Stomach smooth muscle (tissue), 2 donors: ENCODE results near the gene EXO1.
"Not testable (repeated sequence)": the region's sequence is repeated elsewhere in the genome, so short reads cannot be mapped to it uniquely, and the experiment has no call there.

Experiments used
- H3K27ac ChIP-seq: one replicate; pipeline ENCODE4 v1.7.0; 2013; ENCODE audit warnings: mild to moderate bottlenecking, low read length, inconsistent platforms
- H3K27me3 ChIP-seq, 2 donors: one replicate each; pipeline ENCODE4 v1.7.0; 2013; ENCODE audit warnings: low read length in 2 of 2; ENCODE audit not compliant: insufficient read depth in 2 of 2, control insufficient read depth in 1 of 2
- H3K36me3 ChIP-seq, 2 donors: one replicate each; pipeline ENCODE4 v1.7.0; 2013; ENCODE audit warnings: low read length in 2 of 2; ENCODE audit not compliant: control insufficient read depth in 2 of 2, insufficient read depth in 2 of 2
- H3K4me1 ChIP-seq: one replicate; pipeline ENCODE4 v1.7.0; 2013; ENCODE audit warnings: low read length; ENCODE audit not compliant: control insufficient read depth, insufficient read depth
- H3K4me3 ChIP-seq, 2 donors: one replicate each; pipeline ENCODE4 v1.7.0; 2013; ENCODE audit warnings: low read length in 2 of 2
- H3K9ac ChIP-seq, 2 donors: one replicate each; pipeline ENCODE4 v1.7.0; 2013; ENCODE audit warnings: low read length in 2 of 2, mild to moderate bottlenecking in 1 of 2
- H3K9me3 ChIP-seq, 2 donors: one replicate each; pipeline ENCODE4 v1.7.0; 2013; ENCODE audit warnings: low read length in 2 of 2; ENCODE audit not compliant: control insufficient read depth in 2 of 2
- donor health status: healthy.
- donor health status: Pancreatic carcinoma.

EXO1 gene

DNA sequence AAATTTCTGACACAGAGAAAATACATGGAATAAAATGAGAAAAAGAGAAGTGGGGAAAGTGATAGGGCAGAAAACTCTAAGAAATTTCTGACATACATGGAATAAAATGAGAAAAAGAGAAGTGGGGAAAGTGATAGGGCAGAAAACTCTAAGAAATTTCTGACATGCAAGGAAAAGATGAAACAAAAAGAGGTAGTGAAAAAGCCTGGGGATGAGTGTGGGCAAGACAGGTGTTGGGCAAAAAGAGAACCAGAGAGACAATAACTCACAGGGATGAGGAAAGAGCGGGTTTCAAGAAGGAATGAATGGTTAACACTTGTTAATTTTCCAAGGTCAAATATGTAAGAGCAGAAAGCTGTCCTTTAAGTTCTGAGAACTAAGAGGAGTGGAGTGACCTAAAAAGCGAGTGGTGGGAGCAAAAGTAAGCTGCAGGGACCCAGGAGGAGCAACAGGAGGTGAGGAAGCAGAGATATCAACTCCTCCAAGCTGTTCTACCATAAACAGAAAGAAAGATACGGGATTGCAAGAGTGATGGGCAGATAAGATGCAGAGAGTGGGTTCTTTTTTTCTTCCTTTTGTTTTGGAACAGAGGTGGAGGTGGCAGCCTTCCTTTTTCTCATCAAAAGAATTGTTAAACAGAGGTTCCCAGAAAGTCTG, 29.9 kb upstream of the EXO1 start:
- no peaks in the 10 kb centered on the region for H3K27me3 ChIP-seq
- H3K9ac ChIP-seq, result no peak overlapping the region
- no peaks in the 10 kb centered on the region for H3K9me3 ChIP-seq
- no peak overlapping the region for H3K4me3 ChIP-seq
- H3K4me1 ChIP-seq, result no peaks in the 10 kb centered on the region
- H3K27ac ChIP-seq, result no peak overlapping the region
- H3K36me3 ChIP-seq, result no peaks in the 10 kb centered on the region

DNA sequence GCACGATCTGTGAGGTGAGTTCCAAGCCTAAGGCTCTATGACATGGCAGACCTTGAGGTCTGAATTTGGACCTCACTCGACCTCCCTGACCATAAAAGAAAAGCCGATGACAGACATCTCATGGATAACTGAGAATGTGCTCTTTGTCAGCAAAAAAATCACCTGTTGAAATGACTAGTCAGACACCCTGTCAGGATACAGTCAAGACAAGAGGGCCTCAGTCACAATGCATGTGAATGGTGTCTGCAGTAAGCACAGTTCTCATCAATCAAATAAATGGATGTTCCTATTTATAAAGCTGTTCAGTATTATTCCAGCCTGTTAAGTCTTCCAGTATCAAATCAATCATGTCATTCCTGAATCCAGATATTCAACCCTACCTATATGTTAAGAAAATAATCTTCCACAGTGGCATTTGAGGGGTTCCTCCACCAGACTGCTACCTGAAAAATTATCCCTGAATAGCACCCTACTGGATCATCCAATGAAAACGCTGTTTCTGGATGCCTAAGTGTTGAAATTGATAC, 28.6 kb upstream of the EXO1 start:
- no peaks in the 10 kb centered on the region for H3K9me3 ChIP-seq
- H3K9ac ChIP-seq, result no peak overlapping the region
- no peak overlapping the region for H3K27ac ChIP-seq
- H3K27me3 ChIP-seq, result no peaks in the 10 kb centered on the region
- no peak overlapping the region for H3K4me3 ChIP-seq
- H3K36me3 ChIP-seq, result no peaks in the 10 kb centered on the region
- H3K4me1 ChIP-seq, result no peaks in the 10 kb centered on the region

DNA sequence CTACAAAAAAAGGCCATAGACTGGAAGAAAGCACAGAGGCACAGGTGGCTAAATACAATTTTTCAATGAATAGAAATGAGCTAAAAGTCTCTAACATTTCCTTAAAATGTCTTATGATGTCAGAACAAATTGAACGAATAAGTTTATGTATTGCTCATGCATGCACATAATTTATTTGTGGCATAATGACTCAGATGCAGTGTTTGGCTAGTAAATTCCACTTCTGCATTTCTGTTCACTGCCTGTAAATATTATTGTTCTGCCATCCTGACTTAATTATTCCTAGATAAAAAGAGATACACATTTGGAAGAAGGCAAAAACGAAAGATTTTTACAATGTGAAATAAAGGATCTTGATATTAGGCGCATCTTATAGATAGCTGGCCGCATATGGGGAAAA, 26.6 kb upstream of the EXO1 start:
- no peaks in the 10 kb centered on the region for H3K4me1 ChIP-seq
- H3K27ac ChIP-seq, result no peak overlapping the region
- no peak overlapping the region for H3K9ac ChIP-seq
- H3K4me3 ChIP-seq, result no peak overlapping the region
- no peaks in the 10 kb centered on the region for H3K27me3 ChIP-seq
- no peaks in the 10 kb centered on the region for H3K36me3 ChIP-seq
- H3K9me3 ChIP-seq, result no peaks in the 10 kb centered on the region

DNA sequence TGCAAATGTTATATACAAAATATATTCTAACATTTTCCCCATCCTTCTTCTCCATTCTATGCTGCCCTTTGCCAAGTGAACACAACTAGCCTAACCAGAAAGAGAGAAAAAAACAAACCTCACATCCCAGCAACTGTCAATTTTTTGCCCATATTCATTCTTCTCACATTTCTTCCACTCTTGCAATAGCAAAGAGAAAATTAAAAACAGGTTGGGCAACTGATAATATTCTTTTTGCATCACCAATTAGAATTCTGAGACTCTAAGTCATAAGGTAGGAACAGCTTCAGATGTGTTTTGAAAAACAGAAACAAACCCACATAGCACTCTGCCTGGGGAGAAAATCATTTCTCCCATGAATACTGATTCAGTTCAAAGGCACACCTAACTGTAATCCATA, 25.2 kb upstream of the EXO1 start:
- Histone ChIP-seq H3K27me3 (no peaks in the 10 kb centered on the region), H3K27ac (no peak overlapping the region), H3K4me1 (no peaks in the 10 kb centered on the region), H3K36me3 (no peaks in the 10 kb centered on the region), H3K9ac (no peak overlapping the region), H3K4me3 (no peak overlapping the region), H3K9me3 (no peaks in the 10 kb centered on the region)

DNA sequence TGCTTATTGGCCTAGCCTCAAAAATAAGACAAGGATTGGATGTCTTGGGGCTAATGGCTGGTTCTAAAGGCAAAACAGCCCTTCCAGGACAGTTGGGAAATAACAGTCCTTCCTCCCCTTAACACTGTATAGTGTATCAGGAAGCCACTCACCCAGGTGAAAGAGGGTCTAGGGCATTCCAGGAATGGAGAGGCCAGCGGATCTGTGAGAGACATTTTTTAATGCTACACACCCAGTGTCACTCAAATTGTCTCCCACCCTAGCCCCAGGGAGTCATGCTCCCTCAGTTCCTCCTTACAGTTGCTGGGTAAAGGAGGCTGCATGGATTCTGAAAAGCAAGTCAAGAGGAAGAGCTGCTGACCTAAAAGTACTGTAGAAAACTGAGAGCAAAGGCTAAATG, 24.1 kb upstream of the EXO1 start:
- H3K27ac ChIP-seq, result no peak overlapping the region

DNA sequence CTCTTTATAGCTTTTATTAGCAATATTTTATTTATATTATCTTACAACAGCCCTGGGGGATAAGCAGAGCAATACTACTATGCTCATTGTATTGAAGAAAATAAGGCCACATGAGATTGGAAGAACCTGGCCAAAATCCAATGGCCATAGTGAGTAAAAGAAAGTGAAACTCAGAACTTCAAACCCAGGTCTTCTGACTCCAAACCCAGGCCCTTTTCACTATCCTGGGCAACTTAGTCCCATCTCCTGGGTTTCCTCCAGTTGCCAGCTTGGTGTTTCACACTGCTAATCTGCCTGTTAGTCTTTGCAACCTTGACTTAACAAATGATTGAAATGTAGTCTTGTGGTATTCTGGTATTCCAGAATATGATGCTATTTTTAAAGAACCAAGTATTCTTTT, 22.4 kb upstream of the EXO1 start:
- Histone ChIP-seq H3K9me3 (no peaks in the 10 kb centered on the region), H3K27me3 (no peaks in the 10 kb centered on the region), H3K4me3 (no peak overlapping the region), H3K4me1 (no peaks in the 10 kb centered on the region), H3K27ac (no peak overlapping the region), H3K36me3 (no peaks in the 10 kb centered on the region), H3K9ac (no peak overlapping the region)

More for the DNA sequence above, 24.1 kb upstream of the EXO1 start:
- Histone ChIP-seq H3K36me3 (no peaks in the 10 kb centered on the region), H3K9me3 (no peaks in the 10 kb centered on the region), H3K4me3 (no peak overlapping the region), H3K27me3 (no peaks in the 10 kb centered on the region), H3K9ac (no peak overlapping the region), H3K4me1 (no peaks in the 10 kb centered on the region)

DNA sequence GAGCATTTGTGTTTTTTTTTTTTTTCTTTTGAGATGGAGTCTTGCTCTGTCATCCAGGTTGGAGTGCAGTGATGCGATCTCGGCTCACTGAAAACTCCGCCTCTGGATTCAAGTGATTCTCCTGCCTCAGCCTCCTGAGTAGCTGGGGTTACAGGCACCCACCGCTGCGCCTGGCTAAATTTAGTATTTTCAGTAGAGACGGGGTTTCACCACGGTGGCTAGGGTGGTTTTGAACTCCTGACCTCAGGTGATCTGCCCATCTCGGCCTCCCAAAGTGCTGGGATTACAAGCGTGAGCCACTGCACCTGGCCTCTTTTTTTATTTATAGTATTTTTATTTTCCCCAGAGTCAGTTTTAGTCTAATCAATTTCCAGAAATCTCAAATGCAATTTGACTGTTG, 21.4 kb upstream of the EXO1 start:
- H3K9ac ChIP-seq, H3K4me1 ChIP-seq, H3K36me3 ChIP-seq, H3K4me3 ChIP-seq, H3K9me3 ChIP-seq, H3K27ac ChIP-seq, H3K27me3 ChIP-seq: not testable (repeated sequence)

DNA sequence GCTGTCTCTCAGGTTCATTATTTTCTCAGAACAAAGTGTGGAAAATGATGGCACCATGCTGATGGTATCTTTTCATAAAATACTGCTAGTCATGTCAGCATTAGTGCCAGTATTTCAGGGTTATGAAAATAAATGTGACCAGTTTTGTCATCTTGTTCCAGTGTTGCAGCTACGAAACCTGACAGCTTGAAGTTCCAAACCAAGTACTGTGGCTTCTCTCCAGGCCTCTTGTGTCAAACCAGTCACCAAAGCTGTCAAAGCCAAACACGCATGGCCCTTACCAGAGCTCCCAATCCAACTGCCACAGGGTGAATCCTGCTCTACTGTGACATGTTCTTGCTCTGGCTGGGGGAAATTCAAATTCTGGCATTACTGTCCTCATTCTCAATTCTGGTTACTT, 20.7 kb upstream of the EXO1 start:
- Histone ChIP-seq H3K27me3 (no peaks in the 10 kb centered on the region), H3K9ac (no peak overlapping the region), H3K9me3 (no peaks in the 10 kb centered on the region), H3K4me3 (no peak overlapping the region), H3K4me1 (no peaks in the 10 kb centered on the region), H3K27ac (no peak overlapping the region), H3K36me3 (no peaks in the 10 kb centered on the region)

DNA sequence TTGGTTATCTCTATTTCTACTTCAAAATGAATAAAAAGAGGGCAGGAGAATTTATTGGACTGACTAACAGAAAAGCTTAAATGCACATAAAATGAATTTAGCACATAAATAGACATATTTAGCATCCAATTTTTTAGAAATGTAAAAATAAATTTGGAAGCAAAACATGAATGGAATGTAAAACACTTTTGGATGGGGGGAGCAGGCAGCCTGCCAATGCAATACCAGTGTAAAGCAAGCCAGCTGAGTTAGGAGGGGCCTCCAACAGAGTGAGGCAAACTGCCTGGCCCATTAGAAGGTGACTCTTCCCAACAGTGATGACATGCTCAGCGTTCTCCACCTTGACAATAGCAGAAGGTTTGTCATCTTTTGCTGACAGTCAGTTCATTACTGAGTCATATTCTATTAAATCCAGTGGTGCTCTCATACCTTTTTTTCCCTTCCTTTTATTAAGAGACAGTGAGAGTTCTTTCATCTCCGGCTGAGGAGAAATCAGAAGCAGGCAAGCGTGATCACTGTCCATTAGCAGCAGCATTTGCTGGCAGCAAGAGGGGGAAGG, 19.5 kb upstream of the EXO1 start:
- no peaks in the 10 kb centered on the region for H3K9me3 ChIP-seq
- H3K4me1 ChIP-seq, result no peaks in the 10 kb centered on the region
- no peak overlapping the region for H3K9ac ChIP-seq
- H3K4me3 ChIP-seq, result no peak overlapping the region
- no peak overlapping the region for H3K27ac ChIP-seq
- H3K27me3 ChIP-seq, result no peaks in the 10 kb centered on the region
- no peaks in the 10 kb centered on the region for H3K36me3 ChIP-seq

DNA sequence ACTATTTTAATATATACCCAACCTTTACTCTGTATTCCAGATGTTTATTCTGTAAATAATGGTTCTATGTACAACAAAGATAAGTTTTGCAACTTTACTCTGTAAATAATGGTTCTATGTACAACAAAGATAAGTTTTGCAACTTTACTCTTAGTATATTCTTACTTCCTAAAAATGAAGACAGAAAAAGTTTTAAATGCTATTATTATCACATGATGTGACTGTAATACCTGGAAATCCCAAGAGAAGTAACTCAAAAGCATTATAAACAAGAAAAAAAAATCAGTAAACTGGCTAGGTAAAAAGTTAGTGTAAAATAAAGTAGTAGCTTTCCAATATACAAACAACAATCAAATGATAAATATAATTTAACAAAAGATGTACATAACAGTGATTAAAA, 18.5 kb upstream of the EXO1 start:
- no peaks in the 10 kb centered on the region for H3K4me1 ChIP-seq
- H3K27ac ChIP-seq, result no peak overlapping the region
- peaks cover 0 to 3% of the 10 kb centered on the region in 2 donors for H3K27me3 ChIP-seq
- no peak overlapping the region for H3K9ac ChIP-seq
- H3K36me3 ChIP-seq, result no peaks in the 10 kb centered on the region
- no peak overlapping the region for H3K4me3 ChIP-seq
- no peaks in the 10 kb centered on the region for H3K9me3 ChIP-seq

DNA sequence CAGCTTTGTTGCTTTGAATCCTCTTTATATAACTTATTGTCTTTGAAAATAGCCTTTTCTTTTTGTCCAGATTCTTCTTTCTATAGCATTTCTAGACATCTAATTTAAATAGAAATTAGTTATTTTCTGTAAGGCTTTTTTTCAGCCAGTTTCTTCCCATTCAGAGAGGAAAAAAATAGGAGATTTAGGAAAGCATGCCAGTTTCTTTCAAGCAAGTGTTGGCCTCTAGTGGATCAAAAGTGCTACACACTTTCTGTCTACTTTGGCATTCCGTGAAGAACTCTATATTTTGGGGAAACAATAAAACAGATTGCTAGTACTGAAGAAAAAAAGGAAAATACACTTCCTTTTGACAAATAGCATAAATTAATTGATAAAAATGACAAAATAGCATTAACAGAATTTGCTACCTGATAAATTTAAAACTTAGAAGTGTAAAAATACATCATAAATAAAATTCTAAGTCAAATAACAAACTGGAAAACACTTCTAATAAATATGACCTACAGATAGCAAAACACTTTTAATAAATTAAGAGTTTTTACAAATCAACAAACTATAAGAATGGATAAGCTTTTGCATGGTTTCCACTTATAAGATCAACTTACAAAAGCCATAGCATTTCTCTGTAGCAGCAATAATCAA, 13.1 kb upstream of the EXO1 start:
- H3K27me3 ChIP-seq, result peaks cover 0 to 3% of the 10 kb centered on the region in 2 donors
- H3K4me1 ChIP-seq, result no peaks in the 10 kb centered on the region
- no peak overlapping the region for H3K4me3 ChIP-seq
- no peak overlapping the region for H3K9ac ChIP-seq
- no peaks in the 10 kb centered on the region for H3K36me3 ChIP-seq
- H3K9me3 ChIP-seq, result no peaks in the 10 kb centered on the region
- no peak overlapping the region for H3K27ac ChIP-seq
